AG10803 (cell line): ENCODE measurements around the gene BTBD9.

ENCODE experiments used
- DNase-seq: peaks from one replicate; pipeline ENCODE4 v3.0.0; 2010; ENCODE audit warnings: low read depth
- H3K4me3 ChIP-seq: 2 replicates; pipeline ENCODE4 v1.5.1; 2011; ENCODE audit warnings: mild to moderate bottlenecking, low read length, control low read depth
- TF ChIP-seq, protein P1 (sequence below): conservative IDR thresholded peaks from 2 replicates; pipeline ENCODE4 v1.5.1; 2011; ENCODE audit warnings: mild to moderate bottlenecking, low read length, control low read depth, inconsistent platforms

The BTBD9 gene

GRCh38 chr6:38337819-38338465, 301.8 kb downstream of the BTBD9 start:
- TF ChIP-seq, protein P1, sequence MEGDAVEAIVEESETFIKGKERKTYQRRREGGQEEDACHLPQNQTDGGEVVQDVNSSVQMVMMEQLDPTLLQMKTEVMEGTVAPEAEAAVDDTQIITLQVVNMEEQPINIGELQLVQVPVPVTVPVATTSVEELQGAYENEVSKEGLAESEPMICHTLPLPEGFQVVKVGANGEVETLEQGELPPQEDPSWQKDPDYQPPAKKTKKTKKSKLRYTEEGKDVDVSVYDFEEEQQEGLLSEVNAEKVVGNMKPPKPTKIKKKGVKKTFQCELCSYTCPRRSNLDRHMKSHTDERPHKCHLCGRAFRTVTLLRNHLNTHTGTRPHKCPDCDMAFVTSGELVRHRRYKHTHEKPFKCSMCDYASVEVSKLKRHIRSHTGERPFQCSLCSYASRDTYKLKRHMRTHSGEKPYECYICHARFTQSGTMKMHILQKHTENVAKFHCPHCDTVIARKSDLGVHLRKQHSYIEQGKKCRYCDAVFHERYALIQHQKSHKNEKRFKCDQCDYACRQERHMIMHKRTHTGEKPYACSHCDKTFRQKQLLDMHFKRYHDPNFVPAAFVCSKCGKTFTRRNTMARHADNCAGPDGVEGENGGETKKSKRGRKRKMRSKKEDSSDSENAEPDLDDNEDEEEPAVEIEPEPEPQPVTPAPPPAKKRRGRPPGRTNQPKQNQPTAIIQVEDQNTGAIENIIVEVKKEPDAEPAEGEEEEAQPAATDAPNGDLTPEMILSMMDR: peak; percentile 55
- H3K4me3 ChIP-seq: no peak overlapping the region
- DNase-seq: peak; percentile 90

GRCh38 chr6:38336922-38337321, 302.8 kb downstream of the BTBD9 start:
- TF ChIP-seq, protein P1: no peak
- no peak overlapping the region for H3K4me3 ChIP-seq
- DNase-seq: no peak

- DNase-seq: no peak
- H3K4me3 ChIP-seq: no peak overlapping the region
- TF ChIP-seq, protein P1: no peak
These were observed 312.9 kb downstream of the BTBD9 start for GRCh38 chr6:38326837-38327236.

- no peak overlapping the region for H3K4me3 ChIP-seq
- no peak for DNase-seq
- TF ChIP-seq, protein P1: no peak
These were observed 316.5 kb downstream of the BTBD9 start for GRCh38 chr6:38323216-38323615.

DNA sequence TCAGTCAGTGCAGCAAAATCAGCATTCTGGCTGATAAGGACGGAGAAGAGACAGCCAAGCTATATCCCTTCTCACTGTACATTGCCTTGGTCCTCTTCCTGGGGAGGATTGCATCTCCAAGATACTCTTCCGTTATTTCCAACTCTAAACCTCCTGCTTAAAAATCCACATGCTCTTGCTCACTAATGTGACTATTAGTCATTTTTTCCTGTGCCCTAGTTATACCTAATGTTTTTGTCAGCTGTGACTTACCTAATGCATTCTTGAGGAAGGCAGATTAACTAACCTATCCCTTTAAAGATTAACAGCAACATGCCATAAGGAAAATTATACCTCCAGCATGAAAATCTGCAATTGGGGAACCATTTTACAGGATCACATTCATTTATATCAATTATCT, 317.6 kb downstream of the BTBD9 start:
- no peak overlapping the region for H3K4me3 ChIP-seq
- TF ChIP-seq, protein P1: no peak
- DNase-seq: no peak

DNA sequence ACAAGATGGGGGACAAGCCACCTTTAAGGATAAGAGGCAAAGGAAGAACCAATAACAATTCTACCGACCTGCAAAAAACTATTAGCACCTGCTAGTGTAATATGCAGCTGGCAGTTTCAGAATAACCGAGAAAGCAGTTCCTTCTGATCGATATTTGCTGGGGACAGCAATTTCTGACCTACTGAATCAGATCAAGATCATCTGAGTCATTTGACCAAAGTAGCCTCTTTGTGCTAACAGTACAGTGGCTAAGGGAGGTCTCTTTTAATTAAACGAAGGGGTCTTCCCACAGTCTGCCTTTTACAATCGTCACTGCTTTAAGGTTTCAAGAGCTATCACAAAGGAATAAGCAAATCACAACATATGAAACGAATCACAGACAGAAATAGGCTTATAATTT, 318.9 kb downstream of the BTBD9 start:
- no peak for DNase-seq
- TF ChIP-seq, protein P1: no peak
- H3K4me3 ChIP-seq: no peak overlapping the region

- H3K4me3 ChIP-seq: no peak overlapping the region
- TF ChIP-seq, protein P1: no peak
These were observed 319.4 kb downstream of the BTBD9 start for GRCh38 chr6:38320358-38320757.

More at GRCh38 chr6:38320358-38320757, 319.4 kb downstream of the BTBD9 start:
- DNase-seq: no peak
